T-helper 2 cell treated with Interferon-gamma antibody and Interleukin-4, amounts not matched to agents 100 ng/mL and 5 ng/mL, for 36 hours (primary cell): ENCODE results near the gene HES4. TPM values are rescaled to one million over a fixed set of nuclear protein-coding genes. Genes with fewer than 3 reads are reported as not detected.
"Not testable (repeated sequence)": the region's sequence is repeated elsewhere in the genome, so short reads cannot be mapped to it uniquely, and the experiment has no call there.

Experiments used
- intact Hi-C: fragments of 100-400 bp; cut with micrococcal nuclease; formaldehyde crosslinking; loops from one replicate; pipeline ENCODE4 v1.15.1; 2023
- total RNA-seq: library from RNA; stranded (reverse); gene quantifications from 2 replicates; pipeline ENCODE4 v1.2.3, GENCODE V29; 2022

The HES4 gene
- total RNA-seq, 1 donor from 2014 or later: 0.18 TPM

DNA sequence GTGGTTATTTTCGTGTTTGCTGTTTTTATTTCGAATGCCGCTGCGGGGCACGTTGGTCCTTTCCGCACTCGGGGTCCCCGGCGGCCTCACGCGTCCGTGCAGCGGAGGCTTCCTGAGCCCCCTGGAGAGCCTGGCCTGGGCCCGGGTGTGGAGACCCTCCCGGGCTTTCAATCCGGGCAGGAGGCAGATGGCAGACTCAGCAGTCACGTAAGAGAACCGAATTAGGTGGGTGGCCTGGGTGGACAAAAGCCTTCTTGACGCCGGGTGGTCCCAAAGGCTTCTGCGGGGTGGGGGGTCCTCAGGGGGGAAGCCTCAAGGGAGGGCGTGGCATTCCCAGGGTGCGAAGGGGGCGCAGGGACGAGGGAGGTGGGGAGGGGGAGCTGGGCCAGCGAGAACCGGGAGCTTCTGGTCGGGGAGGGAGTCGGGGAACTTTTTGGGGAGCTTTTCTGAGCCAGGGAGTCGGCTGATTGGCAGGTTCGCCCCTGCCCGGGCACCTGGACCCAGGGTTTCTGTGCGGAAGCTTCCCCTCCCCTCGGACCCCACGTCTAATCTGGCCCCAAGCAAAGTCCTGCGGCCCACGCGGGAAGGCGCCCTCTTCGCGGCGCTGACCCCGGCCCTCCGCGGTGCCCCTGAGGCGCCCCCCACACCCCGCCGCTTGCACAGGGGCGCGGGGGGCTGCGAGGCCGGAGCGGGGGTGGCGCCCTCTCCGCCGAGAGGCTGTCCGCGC is 1.3 kb upstream of the HES4 start:
- intact Hi-C loops: loop anchor here (5.0 kb wide), 1 partner anchor 61 kb away; no protein-coding TSS in a partner anchor

DNA sequence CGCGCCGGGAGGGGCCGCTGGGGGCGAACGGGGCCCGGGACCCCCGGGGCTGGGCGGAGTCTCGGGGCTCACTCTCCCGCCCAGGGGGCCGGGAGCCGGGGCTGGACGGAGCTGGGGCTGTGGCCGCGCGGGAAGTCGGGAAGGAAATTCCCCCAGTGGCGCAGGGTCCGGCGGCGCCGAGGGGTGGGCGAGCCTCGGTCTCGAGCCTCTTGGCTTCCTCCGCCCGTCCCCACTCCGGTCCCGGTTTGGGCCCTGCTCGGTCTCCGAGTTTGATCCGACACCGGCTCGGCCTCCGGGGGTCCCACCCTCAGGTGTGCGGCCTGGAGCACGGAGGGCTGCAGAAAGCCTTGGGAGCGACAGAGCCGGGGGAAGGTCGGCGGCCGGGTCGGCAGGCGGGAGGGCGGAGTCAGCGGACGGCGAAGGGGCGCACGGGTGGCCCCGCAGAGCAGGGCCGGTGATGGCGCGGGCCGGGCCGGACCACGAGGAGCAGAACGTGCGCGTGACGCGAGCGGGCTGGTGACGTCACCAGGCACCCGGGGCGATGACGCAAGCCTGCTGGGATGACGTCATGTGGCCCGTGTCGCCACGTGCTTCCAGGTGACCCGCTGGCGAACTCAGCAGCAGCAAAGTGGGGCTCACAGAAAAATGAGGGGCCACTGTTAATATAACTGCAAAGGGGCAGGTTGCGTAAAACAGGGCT is 610 bp upstream of the HES4 start:
- intact Hi-C loops: loop anchor here (5.0 kb wide), 1 partner anchor 62 kb away; no protein-coding TSS in a partner anchor

- intact Hi-C loops: no loop called here
Measured at GRCh38 chr1:998995-999724, 737 bp downstream of the HES4 start.

- intact Hi-C loops: no loop called here
Measured at GRCh38 chr1:998745-998994, 1.2 kb downstream of the HES4 start.

- intact Hi-C loops: no loop called here
Measured at GRCh38 chr1:997993-998744, 1.7 kb downstream of the HES4 start.

DNA sequence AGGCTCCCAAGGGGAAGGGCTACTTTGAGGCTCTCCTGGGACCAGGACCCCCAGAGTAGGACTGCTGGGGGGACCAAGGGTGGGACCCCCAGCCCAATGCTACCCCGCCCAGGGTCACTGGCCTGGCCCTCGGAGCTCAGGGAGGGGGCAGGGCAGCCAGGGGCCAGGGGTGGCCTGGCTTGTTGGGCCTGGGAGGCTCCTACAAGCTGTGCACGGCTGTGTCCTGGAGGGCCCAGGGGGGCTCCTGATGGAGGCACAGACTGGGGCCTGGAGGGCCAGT is 2.2 kb downstream of the HES4 start:
- intact Hi-C loops: no loop called here

GRCh38 chr1:996851-997712 is 2.8 kb downstream of the HES4 start:
- intact Hi-C loops: no loop called here

DNA sequence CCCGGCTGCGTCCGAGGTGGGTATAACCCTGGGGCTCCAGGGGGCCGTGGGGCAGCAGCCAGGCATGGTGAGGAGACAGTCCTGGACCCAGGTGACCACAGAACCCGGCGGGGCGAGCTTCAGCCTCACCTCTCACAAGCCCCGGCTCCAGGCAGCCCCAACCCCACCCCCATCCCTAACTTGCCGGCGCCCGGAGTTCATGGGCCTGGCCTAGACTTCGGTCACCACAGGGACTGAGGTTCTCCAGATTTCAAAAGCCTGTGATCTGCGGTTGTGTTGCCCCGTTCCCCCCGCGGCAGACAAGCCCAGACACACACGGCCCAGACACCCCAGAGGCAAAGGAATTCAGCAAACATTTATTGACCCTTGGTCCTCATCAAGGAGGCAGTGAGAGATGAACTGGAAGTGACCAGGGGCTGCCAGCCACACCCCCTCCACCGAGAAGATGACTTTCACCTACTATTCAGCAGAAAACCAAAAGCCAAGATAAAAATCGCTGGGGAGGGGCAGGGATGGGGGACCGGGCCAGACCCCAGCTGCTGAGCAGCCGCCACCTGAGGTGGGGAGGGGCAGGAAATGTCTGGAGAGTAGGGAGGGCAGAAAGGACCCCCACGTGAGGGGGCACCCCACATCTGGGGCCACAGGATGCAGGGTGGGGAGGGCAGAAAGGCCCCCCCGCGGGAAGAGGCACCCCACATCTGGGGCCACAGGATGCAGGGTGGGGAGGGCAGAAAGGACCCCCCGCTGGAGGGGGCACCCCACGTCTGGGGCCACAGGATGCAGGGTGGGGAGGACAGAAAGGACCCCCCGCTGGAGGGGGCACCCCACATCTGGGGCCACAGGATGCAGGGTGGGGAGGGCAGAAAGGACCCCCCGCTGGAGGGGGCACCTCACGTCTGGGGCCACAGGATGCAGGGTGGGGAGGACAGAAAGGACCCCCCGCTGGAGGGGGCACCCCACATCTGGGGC is 3.9 kb downstream of the HES4 start:
- intact Hi-C loops: no loop called here

GRCh38 chr1:994546-994945 is 5.4 kb downstream of the HES4 start:
- intact Hi-C loops: not testable (repeated sequence)

- intact Hi-C loops: no loop called here
Measured at GRCh38 chr1:993379-993995, 6.4 kb downstream of the HES4 start.

- intact Hi-C loops: no loop called here
Measured at GRCh38 chr1:992362-992761, 7.5 kb downstream of the HES4 start.

DNA sequence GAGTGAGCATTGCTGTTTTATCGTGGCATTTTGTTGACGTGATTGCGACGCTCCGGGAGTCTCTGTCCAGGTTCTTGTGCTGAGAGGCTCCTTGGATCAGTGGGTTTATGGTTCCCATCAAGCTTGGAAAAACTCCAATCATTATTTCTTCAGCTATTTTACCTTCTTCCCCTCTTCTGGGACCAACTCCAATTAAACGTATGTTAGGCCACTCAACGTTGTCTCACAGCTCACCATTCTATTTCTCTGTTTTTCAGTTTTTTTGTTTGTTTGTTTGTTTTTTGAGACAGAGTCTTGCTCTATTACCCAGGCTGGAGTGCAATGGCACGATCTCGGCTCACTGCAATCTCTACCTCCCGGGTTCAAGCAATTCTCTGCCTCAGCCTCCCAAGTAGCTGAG is 8.0 kb downstream of the HES4 start:
- intact Hi-C loops: no loop called here

DNA sequence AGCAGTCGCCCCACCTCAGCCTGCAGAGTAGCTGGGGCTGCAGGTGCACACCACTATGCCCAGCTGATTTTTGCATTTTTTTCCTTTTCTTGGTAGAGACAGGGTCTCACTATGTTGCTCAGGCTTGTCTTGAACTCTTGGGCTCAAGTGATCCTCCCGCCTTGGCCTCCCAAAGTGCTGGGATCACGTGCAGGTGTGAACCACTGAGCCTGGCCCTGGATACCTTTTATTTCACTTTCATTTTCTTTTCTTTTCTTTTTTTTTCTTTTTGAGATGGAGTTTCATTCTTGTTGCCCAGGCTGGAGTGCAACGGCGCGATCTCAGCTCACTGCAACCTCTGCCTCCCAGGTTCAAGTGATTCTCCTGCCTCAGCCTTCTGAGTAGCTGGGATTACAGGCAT is 8.6 kb downstream of the HES4 start:
- intact Hi-C loops: not testable (repeated sequence)

- intact Hi-C loops: loop anchor here (10.0 kb wide), 1 partner anchor 47 kb away; no protein-coding TSS in a partner anchor
Measured at GRCh38 chr1:988061-988460, 11.8 kb downstream of the HES4 start.

- intact Hi-C loops: loop anchor here (10.0 kb wide), 1 partner anchor 50 kb away; no protein-coding TSS in a partner anchor
Measured at GRCh38 chr1:985126-985525, 14.8 kb downstream of the HES4 start.

DNA sequence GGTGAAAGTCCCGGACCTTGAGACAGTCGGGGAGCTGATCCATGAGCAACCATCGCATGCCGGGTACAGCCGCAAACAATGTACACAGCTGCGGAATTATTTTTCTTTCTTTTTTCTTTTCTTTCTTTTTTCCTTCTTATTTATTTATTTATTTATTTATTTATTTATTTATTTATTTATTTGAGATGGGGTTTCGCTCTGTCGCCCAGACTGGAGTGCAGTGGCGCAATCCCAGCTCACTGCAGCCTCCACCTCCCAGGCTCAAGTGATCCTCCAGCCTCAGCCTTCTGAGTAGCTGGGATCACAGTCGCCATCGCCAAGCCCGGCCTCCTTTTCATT is 15.5 kb downstream of the HES4 start:
- intact Hi-C loops: loop anchor here (1.0 to 10.0 kb wide), 2 partner anchors 50 to 79 kb away; no protein-coding TSS in a partner anchor

- intact Hi-C loops: loop anchor here (1.0 to 10.0 kb wide), 2 partner anchors 51 to 79 kb away; no protein-coding TSS in a partner anchor
Measured at GRCh38 chr1:983798-984475, 16.0 kb downstream of the HES4 start.

DNA sequence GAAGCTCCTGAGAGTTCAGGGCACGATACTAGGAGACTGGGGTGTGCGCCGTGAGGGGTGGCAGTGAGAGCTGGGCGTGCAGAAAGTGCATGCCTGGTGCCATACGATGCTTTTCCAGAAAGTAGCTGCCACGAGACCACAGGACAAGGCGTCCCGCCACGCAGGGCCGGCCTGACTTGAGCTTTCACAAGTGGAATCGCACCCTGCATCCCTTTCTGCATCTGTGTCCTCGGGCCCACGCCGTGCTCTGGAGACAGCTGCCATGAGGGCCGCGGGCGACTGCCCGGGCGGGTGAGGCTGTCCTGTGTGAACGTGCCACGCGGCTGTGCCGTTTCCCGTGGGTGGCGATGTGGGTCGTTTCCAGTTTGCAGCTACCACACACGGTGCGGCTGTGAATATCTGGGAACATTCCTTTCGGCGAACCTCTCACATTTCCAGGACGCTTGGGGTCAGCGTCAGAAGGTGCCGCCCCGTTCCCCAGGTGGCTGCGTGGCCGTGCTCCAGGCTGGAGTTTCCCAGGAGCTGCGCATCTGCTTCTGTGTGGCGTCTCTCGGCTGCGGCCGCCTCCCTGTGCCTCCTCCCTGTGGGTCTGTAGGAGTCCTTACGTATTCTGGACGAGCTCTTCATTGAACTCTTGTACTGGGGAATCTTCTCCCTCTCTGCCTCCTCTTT is 17.0 kb downstream of the HES4 start:
- intact Hi-C loops: loop anchor here (10.0 kb wide), 1 partner anchor 52 kb away; no protein-coding TSS in a partner anchor
